H9 (cell line): Measurements from ENCODE around the gene POLG2. TPM values are rescaled to one million over a fixed set of nuclear protein-coding genes. Genes with fewer than 3 reads are reported as not detected.

Source experiments
- DNase-seq: peaks from one replicate; pipeline ENCODE4 v3.0.0-alpha.2; 2017
- H2AFZ ChIP-seq: one replicate; pipeline ENCODE4 v1.6.1; 2013; ENCODE audit warnings: mild to moderate bottlenecking, low read length, control low read depth, moderate library complexity
- H2AK5ac ChIP-seq: 2 replicates; pipeline ENCODE4 v1.6.1; 2013; ENCODE audit warnings: low read length, control low read depth, mixed read lengths; ENCODE audit not compliant: insufficient read length
- H2BK120ac ChIP-seq: one replicate; pipeline ENCODE4 v1.6.1; 2013; ENCODE audit warnings: low read depth, mild to moderate bottlenecking, low read length, control low read depth, inconsistent platforms; ENCODE audit not compliant: poor library complexity, severe bottlenecking
- H2BK12ac ChIP-seq: 2 replicates; pipeline ENCODE4 v1.6.1; 2013; ENCODE audit warnings: low read length, control low read depth, mixed read lengths, low read depth; ENCODE audit not compliant: insufficient read length
- H2BK15ac ChIP-seq: 2 replicates; pipeline ENCODE4 v1.6.1; 2013; ENCODE audit warnings: low read depth, low read length, control low read depth
- H2BK20ac ChIP-seq: one replicate; pipeline ENCODE4 v1.6.1; 2013; ENCODE audit warnings: low read depth, mild to moderate bottlenecking, low read length, control low read depth, inconsistent platforms; ENCODE audit not compliant: poor library complexity, severe bottlenecking
- H2BK5ac ChIP-seq: 2 replicates; pipeline ENCODE4 v1.6.1; 2013; ENCODE audit warnings: low read length, control low read depth, mixed read lengths; ENCODE audit not compliant: insufficient read length
- H3K14ac ChIP-seq: 2 replicates; pipeline ENCODE4 v1.6.1; 2013; ENCODE audit warnings: low read length, control low read depth; ENCODE audit not compliant: insufficient read depth
- H3K18ac ChIP-seq: 2 replicates; pipeline ENCODE4 v1.6.1; 2013; ENCODE audit warnings: low read depth, mild to moderate bottlenecking, mixed read lengths, low read length, control low read depth; ENCODE audit not compliant: insufficient read length
- H3K23ac ChIP-seq: 2 replicates; pipeline ENCODE4 v1.6.1; 2013; ENCODE audit warnings: low read length, control low read depth, mixed read lengths, low read depth; ENCODE audit not compliant: insufficient read length
- H3K23me2 ChIP-seq: 2 replicates; pipeline ENCODE4 v1.6.1; 2013; ENCODE audit warnings: low read depth, mild to moderate bottlenecking, mixed read lengths, low read length, control low read depth; ENCODE audit not compliant: insufficient read length, poor library complexity, severe bottlenecking
- H3K27ac ChIP-seq: 2 replicates; pipeline ENCODE4 v1.5.1; 2013; ENCODE audit warnings: low read length, control low read depth, mixed read lengths, low read depth; ENCODE audit not compliant: insufficient read length
- H3K27me3 ChIP-seq: 2 replicates; pipeline ENCODE4 v1.6.1; 2013; ENCODE audit warnings: low read length, control low read depth, inconsistent platforms; ENCODE audit not compliant: insufficient read depth
- H3K4ac ChIP-seq: 2 replicates; pipeline ENCODE4 v1.6.1; 2013; ENCODE audit warnings: low read depth, mild to moderate bottlenecking, control low read depth, inconsistent platforms, low read length, moderate library complexity
- H3K4me1 ChIP-seq: 2 replicates; pipeline ENCODE4 v1.6.1; 2013; ENCODE audit warnings: low read length, control low read depth, inconsistent platforms; ENCODE audit not compliant: insufficient read depth
- H3K4me2 ChIP-seq: 2 replicates; pipeline ENCODE4 v1.6.1; 2013; ENCODE audit warnings: low read length, control low read depth, mixed read lengths; ENCODE audit not compliant: insufficient read length, insufficient read depth
- H3K56ac ChIP-seq: 2 replicates; pipeline ENCODE4 v1.6.1; 2013; ENCODE audit warnings: low read depth, mild to moderate bottlenecking, mixed read lengths, low read length, control low read depth; ENCODE audit not compliant: insufficient read length
- H3K79me1 ChIP-seq: 2 replicates; pipeline ENCODE4 v1.6.1; 2013; ENCODE audit warnings: low read depth, mild to moderate bottlenecking, moderate library complexity, low read length, control low read depth, inconsistent platforms; ENCODE audit not compliant: insufficient read depth, poor library complexity, severe bottlenecking
- H3K79me2 ChIP-seq: 2 replicates; pipeline ENCODE4 v1.6.1; 2013; ENCODE audit warnings: low read length, control low read depth, inconsistent platforms; ENCODE audit not compliant: insufficient read depth
- H3K9ac ChIP-seq: 2 replicates; pipeline ENCODE4 v1.6.1; 2013; ENCODE audit warnings: low read length, control low read depth, mixed read lengths; ENCODE audit not compliant: insufficient read length; ENCODE audit errors: extremely low read depth
- H3K9me3 ChIP-seq: one replicate; pipeline ENCODE4 v1.6.1; 2013; ENCODE audit warnings: low read depth, low read length, inconsistent platforms; ENCODE audit not compliant: control insufficient read depth
- H3T11ph ChIP-seq: one replicate; pipeline ENCODE4 v1.6.1; 2013; ENCODE audit warnings: mild to moderate bottlenecking, low read length, control low read depth, inconsistent platforms
- H4K20me1 ChIP-seq: one replicate; pipeline ENCODE4 v1.6.1; 2013; ENCODE audit not compliant: control insufficient read depth, insufficient read length, insufficient read depth
- H4K5ac ChIP-seq: 2 replicates; pipeline ENCODE4 v1.6.1; 2013; ENCODE audit warnings: low read depth, mild to moderate bottlenecking, mixed read lengths, low read length, control low read depth; ENCODE audit not compliant: insufficient read length
- H4K8ac ChIP-seq: replicated peaks from 2 replicates; pipeline ENCODE4 v1.6.1; 2013; ENCODE audit warnings: low read length, control low read depth, mixed read lengths, low read depth; ENCODE audit not compliant: insufficient read length
- H4K91ac ChIP-seq: 2 replicates; pipeline ENCODE4 v1.6.1; 2013; ENCODE audit warnings: low read depth, mild to moderate bottlenecking, moderate library complexity, mixed read lengths, low read length, control low read depth; ENCODE audit not compliant: insufficient read length
- H3K27ac Mint-ChIP-seq, 3 experiments: 2 replicates in 2 of 3; 3 replicates in 1 of 3; pipeline ENCODE4 v1.8.0; 2020 to 2021; ENCODE audit warnings: mixed read lengths in 3 of 3, mild to moderate bottlenecking in 1 of 3, moderate library complexity in 1 of 3
- H3K27me3 Mint-ChIP-seq: 2 replicates; pipeline ENCODE4 v1.8.0; 2021; ENCODE audit warnings: low read depth, mild to moderate bottlenecking, moderate library complexity, mixed read lengths
- H3K36me3 Mint-ChIP-seq, 3 experiments: 2 replicates in 2 of 3; 3 replicates in 1 of 3; pipeline ENCODE4 v1.8.0; 2020 to 2021; ENCODE audit warnings: low read depth in 3 of 3, mixed read lengths in 3 of 3; ENCODE audit not compliant: insufficient read depth in 1 of 3
- H3K4me1 Mint-ChIP-seq, 2 experiments: 2 replicates each; pipeline ENCODE4 v1.8.0; 2020; ENCODE audit warnings: mixed read lengths in 2 of 2
- H3K4me3 Mint-ChIP-seq, 2 experiments: 2 replicates in 1 of 2; 3 replicates in 1 of 2; pipeline ENCODE4 v1.8.0; 2020 to 2021; ENCODE audit warnings: mild to moderate bottlenecking in 2 of 2, mixed read lengths in 2 of 2, moderate library complexity in 1 of 2
- H3K9me3 Mint-ChIP-seq, 2 experiments: 2 replicates in 1 of 2; 3 replicates in 1 of 2; pipeline ENCODE4 v1.8.0; 2020; ENCODE audit warnings: mild to moderate bottlenecking in 2 of 2, mixed read lengths in 2 of 2, moderate library complexity in 1 of 2
- WGBS: extraction: QIAGEN DNeasy Blood & Tissue Kit; methylation state at CpG from one replicate; pipeline ENCODE4 v1.1.7; 2013; ENCODE audit warnings: missing lambda C conversion rate, low lambda C conversion rate, mixed read lengths; ENCODE audit not compliant: insufficient read length; ENCODE audit errors: extremely low coverage; 5-methylcytosine and 5-hydroxymethylcytosine counted together
- total RNA-seq: library from RNA; stranded (reverse); gene quantifications from 2 replicates; pipeline ENCODE4 v1.2.1, GENCODE V29; 2021
- TF ChIP-seq, protein P1 (sequence below): fragments of 200-600 bp; sonication (generic); conservative IDR thresholded peaks from 3 replicates; pipeline ENCODE4 v1.8.0; 2021; ENCODE audit warnings: antibody characterized with exemption, mild to moderate bottlenecking

POLG2 gene
- total RNA-seq, 1 experiment from 2014 or later, result 35.5 TPM

- Histone ChIP-seq H4K20me1 (no peaks in the 10 kb centered on the region), H3K79me1 (no peaks in the 10 kb centered on the region), H2BK12ac (no peak overlapping the region), H3K4me2 (no peak overlapping the region), H3K9ac (no peak overlapping the region), H4K5ac (no peak overlapping the region), H3K27ac (no peak overlapping the region), H3K79me2 (no peaks in the 10 kb centered on the region), H4K8ac (no peak overlapping the region), H3K9me3 (no peaks in the 10 kb centered on the region), H2BK5ac (no peak overlapping the region), H2AFZ (no peak overlapping the region), H3K18ac (no peak overlapping the region), H4K91ac (no peak overlapping the region), H2BK120ac (no peak overlapping the region), H3K4ac (no peak overlapping the region), H3K27me3 (no peaks in the 10 kb centered on the region), H3K4me1 (no peaks in the 10 kb centered on the region), H2BK15ac (no peak overlapping the region), H2AK5ac (no peak overlapping the region), H3K14ac (no peak overlapping the region), H3K23me2 (no peaks in the 10 kb centered on the region), H3K56ac (no peak overlapping the region), H3T11ph (no peak overlapping the region), H3K23ac (no peak overlapping the region), H2BK20ac (no peak overlapping the region)
- TF ChIP-seq, protein P1, sequence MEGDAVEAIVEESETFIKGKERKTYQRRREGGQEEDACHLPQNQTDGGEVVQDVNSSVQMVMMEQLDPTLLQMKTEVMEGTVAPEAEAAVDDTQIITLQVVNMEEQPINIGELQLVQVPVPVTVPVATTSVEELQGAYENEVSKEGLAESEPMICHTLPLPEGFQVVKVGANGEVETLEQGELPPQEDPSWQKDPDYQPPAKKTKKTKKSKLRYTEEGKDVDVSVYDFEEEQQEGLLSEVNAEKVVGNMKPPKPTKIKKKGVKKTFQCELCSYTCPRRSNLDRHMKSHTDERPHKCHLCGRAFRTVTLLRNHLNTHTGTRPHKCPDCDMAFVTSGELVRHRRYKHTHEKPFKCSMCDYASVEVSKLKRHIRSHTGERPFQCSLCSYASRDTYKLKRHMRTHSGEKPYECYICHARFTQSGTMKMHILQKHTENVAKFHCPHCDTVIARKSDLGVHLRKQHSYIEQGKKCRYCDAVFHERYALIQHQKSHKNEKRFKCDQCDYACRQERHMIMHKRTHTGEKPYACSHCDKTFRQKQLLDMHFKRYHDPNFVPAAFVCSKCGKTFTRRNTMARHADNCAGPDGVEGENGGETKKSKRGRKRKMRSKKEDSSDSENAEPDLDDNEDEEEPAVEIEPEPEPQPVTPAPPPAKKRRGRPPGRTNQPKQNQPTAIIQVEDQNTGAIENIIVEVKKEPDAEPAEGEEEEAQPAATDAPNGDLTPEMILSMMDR, result no peak
- Mint-ChIP-seq H3K36me3 (peaks cover 0 to 28% (median 10%) of the 10 kb centered on the region in 3 experiments; a peak in 5 of 7 replicates), H3K27ac (no peak overlapping the region), H3K9me3 (no peaks in the 10 kb centered on the region), H3K27me3 (no peaks in the 10 kb centered on the region), H3K4me3 (no peak overlapping the region), H3K4me1 (peaks cover 9 to 16% of the 10 kb centered on the region in 2 experiments)
- WGBS, result no CpG with 5 or more reads among the region's 2 CpGs
- DNase-seq, result no peak
Observed at GRCh38 chr17:64544742-64545141, 47.9 kb upstream of the POLG2 start.
